RWPE2 (cell line): ENCODE data around the gene TSHZ1.

Experiments used
- ATAC-seq: fragments of 200-7000 bp; cut with Tn5 transposase; 3 replicates; pipeline ENCODE4 v1.9.1; 2021; ENCODE audit warnings: low read depth
- DNase-seq: peaks from one replicate; pipeline ENCODE4 v3.0.0-alpha.2; 2020; ENCODE audit warnings: low spot score
- H3K27ac ChIP-seq: fragments of 450-650 bp; 2 replicates; pipeline ENCODE4 v1.5.1; 2017; ENCODE audit warnings: mild to moderate bottlenecking; ENCODE audit not compliant: poor library complexity, severe bottlenecking
- H3K27me3 ChIP-seq: fragments of 250-450 bp; sonication (Bioruptor Pico); 2 replicates; pipeline ENCODE4 v1.5.1; 2021; ENCODE audit warnings: mild to moderate bottlenecking, moderate library complexity; ENCODE audit not compliant: insufficient read depth, poor library complexity, severe bottlenecking
- H3K36me3 ChIP-seq: fragments of 250-450 bp; sonication (Bioruptor Pico); 2 replicates; pipeline ENCODE4 v1.5.1; 2020; ENCODE audit warnings: low read depth, mild to moderate bottlenecking, moderate library complexity
- H3K4me1 ChIP-seq: fragments of 250-450 bp; sonication (Bioruptor Pico); 2 replicates; pipeline ENCODE4 v1.5.1; 2021; ENCODE audit warnings: mild to moderate bottlenecking, moderate library complexity; ENCODE audit not compliant: insufficient read depth, poor library complexity, severe bottlenecking
- H3K4me3 ChIP-seq: fragments of 250-450 bp; sonication (Bioruptor Pico); 2 replicates; pipeline ENCODE4 v1.5.1; 2021; ENCODE audit warnings: mild to moderate bottlenecking, moderate library complexity; ENCODE audit not compliant: severe bottlenecking
- H3K9me3 ChIP-seq: fragments of 250-450 bp; sonication (Bioruptor Pico); 2 replicates; pipeline ENCODE4 v1.5.1; 2021; ENCODE audit warnings: mild to moderate bottlenecking, moderate library complexity; ENCODE audit not compliant: severe bottlenecking
- CTCF ChIP-seq: fragments of 450-650 bp; IDR thresholded peaks from one replicate; pipeline ENCODE4 v1.5.1; 2017; ENCODE audit warnings: mild to moderate bottlenecking, moderate library complexity; ENCODE audit not compliant: poor library complexity, severe bottlenecking

TSHZ1 gene

GRCh38 chr18:75230163-75231052 is 19.8 kb downstream of the TSHZ1 start:
- Histone ChIP-seq H3K27ac (no peak overlapping the region), H3K27me3 (no peaks in the 10 kb centered on the region), H3K4me3 (no peak overlapping the region), H3K9me3 (no peaks in the 10 kb centered on the region), H3K36me3 (no peaks in the 10 kb centered on the region), H3K4me1 (no peaks in the 10 kb centered on the region)
- TF ChIP-seq CTCF = no peak
- no peak for DNase-seq
- no peak for ATAC-seq

GRCh38 chr18:75231053-75231406 is 20.4 kb downstream of the TSHZ1 start:
- Histone ChIP-seq H3K4me1 (no peaks in the 10 kb centered on the region), H3K27ac (no peak overlapping the region), H3K9me3 (no peaks in the 10 kb centered on the region), H3K4me3 (no peak overlapping the region), H3K36me3 (no peaks in the 10 kb centered on the region), H3K27me3 (no peaks in the 10 kb centered on the region)
- no peak for TF ChIP-seq CTCF
- ATAC-seq (no peak; the same call in 2 of the 3 replicates), DNase-seq (no peak)

GRCh38 chr18:75234901-75235300 is 24.3 kb downstream of the TSHZ1 start:
- no peak for ATAC-seq
- no peak for TF ChIP-seq CTCF
- H3K9me3 ChIP-seq = no peaks in the 10 kb centered on the region
- H3K27ac ChIP-seq = no peak overlapping the region
- H3K27me3 ChIP-seq = no peaks in the 10 kb centered on the region
- H3K4me1 ChIP-seq = no peaks in the 10 kb centered on the region
- H3K36me3 ChIP-seq = no peaks in the 10 kb centered on the region
- H3K4me3 ChIP-seq = no peak overlapping the region
- DNase-seq = no peak

GRCh38 chr18:75235896-75236295 is 25.3 kb downstream of the TSHZ1 start:
- no peaks in the 10 kb centered on the region for H3K27me3 ChIP-seq
- no peak overlapping the region for H3K27ac ChIP-seq
- no peak for DNase-seq
- no peaks in the 10 kb centered on the region for H3K36me3 ChIP-seq
- no peak for TF ChIP-seq CTCF
- H3K4me3 ChIP-seq = no peak overlapping the region
- H3K9me3 ChIP-seq = no peaks in the 10 kb centered on the region
- no peak for ATAC-seq
- H3K4me1 ChIP-seq = no peaks in the 10 kb centered on the region

- H3K4me1 ChIP-seq = no peaks in the 10 kb centered on the region
- H3K36me3 ChIP-seq = no peaks in the 10 kb centered on the region
- no peak for DNase-seq
- H3K27me3 ChIP-seq = no peaks in the 10 kb centered on the region
- no peak overlapping the region for H3K27ac ChIP-seq
- H3K4me3 ChIP-seq = no peak overlapping the region
- TF ChIP-seq CTCF = no peak
- no peak for ATAC-seq
- no peaks in the 10 kb centered on the region for H3K9me3 ChIP-seq
These were observed 27.5 kb downstream of the TSHZ1 start for GRCh38 chr18:75238100-75238499.
